Measurements from ENCODE around the gene SYT4.
"Not testable (repeated sequence)": the region's sequence is repeated elsewhere in the genome, so short reads cannot be mapped to it uniquely, and the experiment has no call there.

The SYT4 gene

GRCh38 chr18:43277164-43277600 lies at the start of gene SYT4:
Gene SYT4, minus strand, starts transcription at chr18:43277490. Its CDS starts 209 bp downstream, at chr18:43277281.
- DNase-seq (ENCODE audit: low spot score) (no peak), FAIRE-seq (no peak)

- DNase-seq (ENCODE audit: low spot score) (no peak), FAIRE-seq (no peak)
Observed at GRCh38 chr18:43322132-43322531, 44.8 kb upstream of the SYT4 start.

- no peak for DNase-seq (ENCODE audit: low spot score)
- FAIRE-seq, result no peak
Observed at GRCh38 chr18:43314941-43315340, 37.7 kb upstream of the SYT4 start.

GRCh38 chr18:43312891-43313290 lies 35.6 kb upstream of the SYT4 start:
- FAIRE-seq, result no peak
- no peak for DNase-seq (ENCODE audit: low spot score)

- FAIRE-seq, result no peak
- no peak for DNase-seq (ENCODE audit: low spot score)
Observed at GRCh38 chr18:43310239-43310638, 32.9 kb upstream of the SYT4 start.

GRCh38 chr18:43303376-43303775 lies 26.1 kb upstream of the SYT4 start:
- FAIRE-seq, result no peak

GRCh38 chr18:43286187-43286586 lies 8.9 kb upstream of the SYT4 start:
- FAIRE-seq; DNase-seq (ENCODE audit: low spot score): not testable (repeated sequence)

More at GRCh38 chr18:43303376-43303775, 26.1 kb upstream of the SYT4 start:
- peak; percentile 8 for DNase-seq (ENCODE audit: low spot score)

- DNase-seq (ENCODE audit: low spot score), result no peak
- FAIRE-seq, result no peak
Observed at GRCh38 chr18:43283299-43283698, 6.0 kb upstream of the SYT4 start.

- DNase-seq (ENCODE audit: low spot score) (no peak), FAIRE-seq (no peak)
Observed at GRCh38 chr18:43279015-43279744, 1.9 kb upstream of the SYT4 start.

GRCh38 chr18:43278355-43278754 lies 1.1 kb upstream of the SYT4 start:
- FAIRE-seq (no peak), DNase-seq (ENCODE audit: low spot score) (no peak)

- no peak for FAIRE-seq
- no peak for DNase-seq (ENCODE audit: low spot score)
Observed at GRCh38 chr18:43276491-43276890, 799 bp downstream of the SYT4 start.

- DNase-seq (ENCODE audit: low spot score) (no peak), FAIRE-seq (no peak)
Observed at GRCh38 chr18:43275546-43275945, 1.7 kb downstream of the SYT4 start.

- FAIRE-seq (no peak), DNase-seq (ENCODE audit: low spot score) (no peak)
Observed at GRCh38 chr18:43274526-43274925, 2.8 kb downstream of the SYT4 start.

- DNase-seq (ENCODE audit: low spot score), result peak; percentile 6
- FAIRE-seq, result peak; percentile 81
Observed at GRCh38 chr18:43271593-43272432, 5.5 kb downstream of the SYT4 start.

- no peak for FAIRE-seq
Observed at GRCh38 chr18:43267818-43268217, 9.5 kb downstream of the SYT4 start.

GRCh38 chr18:43265465-43265864 lies 11.8 kb downstream of the SYT4 start:
- FAIRE-seq (no peak), DNase-seq (ENCODE audit: low spot score) (no peak)

More at GRCh38 chr18:43267818-43268217, 9.5 kb downstream of the SYT4 start:
- DNase-seq (ENCODE audit: low spot score), result no peak

GRCh38 chr18:43248610-43249249 lies 28.6 kb downstream of the SYT4 start:
- no peak for DNase-seq (ENCODE audit: low spot score)

GRCh38 chr18:43247944-43248343 lies 29.3 kb downstream of the SYT4 start:
- no peak for FAIRE-seq

More at GRCh38 chr18:43248610-43249249, 28.6 kb downstream of the SYT4 start:
- FAIRE-seq, result no peak

GRCh38 chr18:43238429-43238828 lies 38.9 kb downstream of the SYT4 start:
- FAIRE-seq, result no peak
- DNase-seq (ENCODE audit: low spot score), result no peak

More at GRCh38 chr18:43247944-43248343, 29.3 kb downstream of the SYT4 start:
- DNase-seq (ENCODE audit: low spot score), result no peak

- DNase-seq (ENCODE audit: low spot score) (no peak), FAIRE-seq (no peak)
Observed at GRCh38 chr18:43236921-43237320, 40.4 kb downstream of the SYT4 start.

- FAIRE-seq (no peak), DNase-seq (ENCODE audit: low spot score) (no peak)
Observed at GRCh38 chr18:43234889-43235288, 42.4 kb downstream of the SYT4 start.

GRCh38 chr18:43222501-43222900 lies 54.8 kb downstream of the SYT4 start:
- FAIRE-seq, result no peak

More at GRCh38 chr18:43222501-43222900, 54.8 kb downstream of the SYT4 start:
- no peak for DNase-seq (ENCODE audit: low spot score)
